ENCODE measurements around the gene SERPINB4.

Gene SERPINB4

DNA sequence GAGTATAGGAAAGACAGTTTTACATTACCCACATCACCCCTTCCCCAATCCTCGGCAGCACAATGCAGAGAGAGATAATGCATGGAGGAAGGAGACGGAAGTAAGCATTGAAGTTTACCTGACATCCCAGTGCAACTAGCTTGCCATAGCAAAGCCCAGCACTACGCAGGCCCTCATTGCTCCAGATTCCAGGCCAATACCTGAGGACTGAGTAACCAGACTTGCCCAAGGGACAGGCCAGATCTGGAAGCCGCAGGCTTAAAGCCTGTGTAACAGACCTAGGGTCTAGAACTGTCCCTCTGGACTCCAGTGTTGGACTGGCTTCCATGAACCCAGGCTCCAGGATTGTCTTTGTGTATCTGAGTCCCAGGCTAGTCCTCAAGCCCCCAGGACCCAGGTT is 17.6 kb downstream of the SERPINB4 start:
- DNase-seq, result no peak

DNA sequence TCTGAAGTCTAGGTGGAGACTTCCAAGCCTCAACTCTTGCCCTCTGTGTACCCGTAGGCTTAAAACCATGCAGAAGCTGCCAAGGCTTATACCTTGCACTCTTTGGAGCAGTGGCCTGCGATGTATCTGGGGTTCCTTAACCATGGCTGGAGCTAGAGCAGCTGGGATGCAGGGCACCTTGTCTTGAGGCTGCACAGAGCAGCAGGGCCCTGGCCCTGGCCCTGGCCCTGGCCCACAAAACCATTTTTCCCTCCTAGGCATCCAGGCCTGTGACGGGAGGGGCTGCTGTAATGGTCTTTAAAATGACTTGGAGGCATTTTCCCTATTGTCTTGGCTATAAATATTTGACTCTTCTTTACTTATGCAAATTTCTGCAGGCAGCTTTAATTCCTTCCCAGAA is 19.2 kb downstream of the SERPINB4 start:
- DNase-seq, result no peak

- DNase-seq, result no peak
Measured at GRCh38 chr18:63619661-63620060, 24.4 kb downstream of the SERPINB4 start.

GRCh38 chr18:63617915-63618234 is 26.2 kb downstream of the SERPINB4 start:
- DNase-seq, result no peak

- DNase-seq, result no peak
Measured at GRCh38 chr18:63617049-63617914, 26.8 kb downstream of the SERPINB4 start.

DNA sequence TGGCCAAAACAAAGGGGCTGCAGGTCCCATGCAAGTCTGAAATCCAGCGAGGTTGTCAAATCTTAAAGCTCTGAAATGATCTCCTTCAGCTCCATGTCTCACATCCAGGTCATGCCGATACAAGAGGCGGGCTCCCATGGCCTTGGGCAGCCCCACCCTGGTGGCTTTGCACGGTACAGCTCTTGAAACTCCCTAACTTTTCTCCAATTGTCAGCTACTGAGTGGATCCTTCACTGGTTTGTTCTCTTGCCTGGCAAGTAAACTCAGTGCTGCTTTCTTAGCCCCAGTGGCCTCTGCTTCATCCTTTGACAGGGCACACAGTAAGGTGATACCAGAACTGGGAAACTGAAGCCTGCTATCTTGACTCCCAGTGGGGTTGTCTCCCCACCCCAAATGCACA is 30.6 kb downstream of the SERPINB4 start:
- DNase-seq, result no peak

GRCh38 chr18:63606526-63606925 is 37.5 kb downstream of the SERPINB4 start:
- no peak for DNase-seq

DNA sequence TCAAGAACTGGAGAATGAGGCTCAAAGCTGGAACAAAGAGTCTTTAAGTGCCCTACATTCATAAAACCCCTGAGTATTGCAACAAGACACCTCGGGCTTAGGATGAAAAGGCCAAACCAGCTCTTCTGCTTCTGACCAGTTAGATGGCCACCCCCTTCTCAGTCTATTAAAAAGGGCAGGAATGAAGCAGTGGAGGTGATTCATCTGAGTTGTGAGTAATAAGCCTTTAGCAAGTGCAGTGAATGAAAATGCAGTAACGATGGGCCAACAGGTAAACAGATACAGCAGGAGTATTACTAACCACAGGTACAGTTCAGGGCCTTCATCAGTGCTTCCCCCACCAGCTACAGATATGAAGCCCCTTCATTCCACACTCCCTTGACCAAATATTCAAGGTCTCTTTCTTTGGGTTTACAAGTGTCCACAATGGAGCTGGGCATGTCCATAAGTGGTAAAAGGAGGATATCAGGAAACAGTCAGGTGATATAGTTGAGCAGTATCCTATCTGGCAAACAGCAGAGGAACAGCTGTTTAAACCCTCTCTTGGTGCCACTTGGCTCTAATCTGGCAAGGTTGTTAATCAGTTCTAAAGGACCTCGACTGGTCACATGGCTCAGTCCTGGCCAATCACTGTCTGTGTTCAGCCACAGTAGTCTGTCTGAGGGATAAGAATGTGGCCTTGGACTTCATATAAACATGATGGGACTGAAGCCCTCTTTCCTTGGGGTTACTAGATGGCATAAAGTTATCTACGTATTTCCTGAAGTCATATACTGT is 39.1 kb downstream of the SERPINB4 start:
- no peak for DNase-seq

DNA sequence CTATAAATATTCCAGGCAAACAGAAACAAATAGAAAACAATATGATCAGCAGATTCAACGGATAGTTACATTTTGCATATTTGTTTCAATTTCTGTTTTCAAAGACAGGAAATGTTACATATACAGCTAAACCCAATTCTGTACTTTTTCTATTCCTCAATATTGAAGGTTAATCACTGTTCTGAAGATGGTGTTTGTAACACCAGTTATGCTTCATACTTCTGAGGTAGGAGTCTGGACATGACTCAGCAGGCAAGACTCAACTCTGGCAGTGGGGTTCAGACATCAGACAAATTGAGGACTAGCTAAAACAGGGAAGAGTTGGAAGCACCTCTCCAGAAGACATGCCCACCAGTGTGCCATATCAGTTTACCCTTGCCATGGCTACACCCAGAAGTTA is 40.3 kb downstream of the SERPINB4 start:
- no peak for DNase-seq

GRCh38 chr18:63603355-63603754 is 40.7 kb downstream of the SERPINB4 start:
- DNase-seq, result no peak

DNA sequence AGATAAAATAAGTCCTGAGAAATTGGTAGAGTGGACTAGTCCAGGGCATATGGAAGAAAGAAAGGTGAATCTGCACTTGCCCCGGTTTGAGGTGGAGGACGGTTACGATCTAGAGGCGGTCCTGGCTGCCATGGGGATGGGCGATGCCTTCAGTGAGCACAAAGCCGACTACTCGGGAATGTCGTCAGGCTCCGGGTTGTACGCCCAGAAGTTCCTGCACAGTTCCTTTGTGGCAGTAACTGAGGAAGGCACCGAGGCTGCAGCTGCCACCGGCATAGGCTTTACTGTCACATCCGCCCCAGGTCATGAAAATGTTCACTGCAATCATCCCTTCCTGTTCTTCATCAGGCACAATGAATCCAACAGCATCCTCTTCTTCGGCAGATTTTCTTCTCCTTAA is 47.1 kb downstream of the SERPINB4 start:
- no peak for DNase-seq

DNA sequence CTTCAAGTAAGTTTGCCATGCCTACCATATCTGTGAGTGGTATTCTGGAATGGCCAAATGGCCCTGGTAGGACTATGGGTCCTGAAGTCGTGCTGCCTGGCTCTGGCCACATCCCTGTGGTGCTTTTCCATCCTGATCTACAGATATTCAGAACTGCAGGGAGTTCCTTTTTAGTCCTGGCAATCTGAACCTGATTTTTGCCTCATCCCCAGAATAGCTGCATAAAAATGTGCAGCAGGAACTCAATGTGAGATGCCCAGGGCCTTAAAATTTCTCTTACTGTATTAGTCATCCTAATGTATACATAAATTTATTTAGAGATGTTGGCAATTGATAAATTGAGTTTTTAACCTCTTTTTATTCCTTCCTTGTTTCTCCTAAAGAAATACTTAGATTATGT is 51.6 kb downstream of the SERPINB4 start:
- no peak for DNase-seq

DNA sequence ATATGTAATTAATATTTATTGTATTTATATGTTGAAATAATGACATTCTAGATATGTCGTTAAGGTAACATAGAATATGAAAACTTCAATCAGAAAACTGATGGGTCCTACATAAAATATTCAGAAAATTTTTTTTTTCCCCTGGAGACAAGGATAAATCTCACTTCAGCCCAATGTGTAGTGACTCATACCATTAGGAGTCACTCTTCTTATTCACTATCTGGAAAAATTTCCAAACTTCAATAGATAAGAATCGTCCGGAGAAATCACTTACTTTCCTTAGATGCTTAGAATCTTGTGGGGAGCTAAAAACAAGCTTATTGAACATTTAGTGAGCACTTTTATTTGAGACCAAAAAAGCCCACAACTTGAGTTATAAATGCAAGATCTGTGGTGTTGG is 52.3 kb downstream of the SERPINB4 start:
- DNase-seq, result no peak

GRCh38 chr18:63590966-63591695 is 52.9 kb downstream of the SERPINB4 start:
- no peak for DNase-seq

- DNase-seq, result no peak
Measured at GRCh38 chr18:63590373-63590772, 53.7 kb downstream of the SERPINB4 start.

GRCh38 chr18:63588909-63589308 is 55.1 kb downstream of the SERPINB4 start:
- DNase-seq, result no peak
